Measurements from ENCODE around the gene SLC52A1. TPM values are rescaled to one million over a fixed set of nuclear protein-coding genes. Genes with fewer than 3 reads are reported as not detected.

The SLC52A1 gene
- total and polyA plus RNA-seq, 2 of the 13 experiments (the other 11 are each of a cell fraction or from before 2014, with no cell fraction given): 0.03 to 0.13 TPM

- CTCF ChIA-PET (ENCODE audit: low intra/inter-chr PET ratio, low total read pairs): no interaction called here
Measured at GRCh38 chr17:5043524-5043923, 8.3 kb upstream of the SLC52A1 start.

More at GRCh38 chr17:5043524-5043923, 8.3 kb upstream of the SLC52A1 start:
- Histone ChIP-seq H3K9me3 (ENCODE audit: low read length) (no peaks in the 10 kb centered on the region), H3K4me2 (ENCODE audit: low read depth, low read length) (no peak overlapping the region), H3K36me3 (replicated peaks in 1 of 2; ENCODE audit: control insufficient read depth in 1 of 2, insufficient read depth in 2 of 2, low read length in 2 of 2) (no peaks in the 10 kb centered on the region), H3K27ac (ENCODE audit: extremely low read length, insufficient read depth, low read length) (no peak overlapping the region), H3K79me2 (ENCODE audit: insufficient read depth, low read length) (no peaks in the 10 kb centered on the region), H2AFZ (ENCODE audit: low read length) (no peak overlapping the region), H3K27me3 (ENCODE audit: control insufficient read depth in 1 of 2, insufficient read depth in 2 of 2, low read length in 2 of 2) (no peaks in the 10 kb centered on the region; a peak in 1 of 5 replicates), H3K9ac (ENCODE audit: insufficient read depth, low read depth, low read length) (no peak overlapping the region), H3K4me3 (replicated peaks in 1 of 3; ENCODE audit: insufficient read depth in 1 of 3, low read depth in 2 of 3, low read length in 3 of 3) (no peak overlapping the region), H3K4me1 (ENCODE audit: insufficient read depth, low read length) (peaks cover 24% of the 10 kb centered on the region), H4K20me1 (ENCODE audit: insufficient read depth, low read length) (no peaks in the 10 kb centered on the region)
- DNase-seq (ENCODE audit: low spot score): no peak
- TF ChIP-seq CTCF (CRISPR knock-in tag; IDR thresholded peaks at IDR 0.05): peak; percentile 44
- TF ChIP-seq FOXC1 (CRISPR knock-in tag; IDR thresholded peaks at IDR 0.05; ENCODE audit: borderline replicate concordance): no peak
- TF ChIP-seq STAG1 (CRISPR knock-in tag; IDR thresholded peaks at IDR 0.05): peak; percentile 37; the same call in 1 of the 2 replicates
- POLR2A ChIA-PET: no interaction called here
- intact Hi-C loops (cut with micrococcal nuclease; ENCODE audit: unreplicated experiment): no loop called here
- in situ Hi-C loops (cut with HindIII; ENCODE audit: extremely low pct_ligation_motif_present, low pct_unique_long_range_greater_than_20kb): no loop called here
- WGBS (ENCODE audit: low lambda C conversion rate): 81% methylated on average over 1 of the region's 1 CpG
- BruUV-seq (replicated peaks): no TSS peak
- peak; percentile 80 for ATAC-seq
- FAIRE-seq: no peak

Measured in HepG2 (cell line).